Myometrial cell (primary cell): Measurements from ENCODE around the gene MBOAT7. TPM values are rescaled to one million over a fixed set of nuclear protein-coding genes. Genes with fewer than 3 reads are reported as not detected.

Experiments
- total RNA-seq: library from RNA; depleted of rRNA; stranded (reverse); fragments of >200 nt; gene quantifications from 2 replicates; pipeline ENCODE4 v1.2.3, GENCODE V29; 2015

The MBOAT7 gene, protein sequence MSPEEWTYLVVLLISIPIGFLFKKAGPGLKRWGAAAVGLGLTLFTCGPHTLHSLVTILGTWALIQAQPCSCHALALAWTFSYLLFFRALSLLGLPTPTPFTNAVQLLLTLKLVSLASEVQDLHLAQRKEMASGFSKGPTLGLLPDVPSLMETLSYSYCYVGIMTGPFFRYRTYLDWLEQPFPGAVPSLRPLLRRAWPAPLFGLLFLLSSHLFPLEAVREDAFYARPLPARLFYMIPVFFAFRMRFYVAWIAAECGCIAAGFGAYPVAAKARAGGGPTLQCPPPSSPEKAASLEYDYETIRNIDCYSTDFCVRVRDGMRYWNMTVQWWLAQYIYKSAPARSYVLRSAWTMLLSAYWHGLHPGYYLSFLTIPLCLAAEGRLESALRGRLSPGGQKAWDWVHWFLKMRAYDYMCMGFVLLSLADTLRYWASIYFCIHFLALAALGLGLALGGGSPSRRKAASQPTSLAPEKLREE
- 257 and 295 TPM in 2 replicates for total RNA-seq

DNA sequence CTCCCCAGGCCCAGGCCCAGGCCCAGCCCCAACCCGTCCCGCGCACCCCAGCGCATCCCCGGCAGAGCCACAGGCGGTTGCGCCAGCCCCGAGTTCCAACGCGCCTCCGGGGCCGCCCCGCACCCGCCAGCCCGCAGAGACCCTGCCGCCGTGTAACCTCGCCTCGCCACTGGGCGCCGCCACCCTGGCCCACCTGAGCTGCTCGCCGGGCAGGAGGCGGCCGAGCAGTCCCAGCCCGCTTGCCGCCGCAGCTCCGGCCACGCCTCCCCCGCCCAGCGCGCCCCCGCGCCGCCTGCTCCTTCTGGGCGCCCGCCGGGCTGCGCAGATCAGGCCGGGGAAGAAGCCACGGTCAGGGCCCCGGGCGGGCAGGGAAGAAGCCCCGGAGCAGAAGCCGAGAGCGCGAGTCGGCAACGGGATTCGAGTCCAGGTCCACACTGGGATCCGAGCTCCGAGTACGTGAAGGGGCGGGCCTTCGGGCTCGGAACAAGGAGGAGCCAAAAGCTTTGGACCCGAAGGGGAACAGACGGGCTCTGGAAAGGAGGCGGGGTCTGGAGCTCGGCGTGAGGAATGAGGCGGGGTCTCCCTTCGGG is at the start of gene MBOAT7:
Gene MBOAT7, minus strand, starts transcription at position 436 of the 590 bp plus-strand sequence. CDS start 1,072 bp downstream, outside the sequence.

DNA sequence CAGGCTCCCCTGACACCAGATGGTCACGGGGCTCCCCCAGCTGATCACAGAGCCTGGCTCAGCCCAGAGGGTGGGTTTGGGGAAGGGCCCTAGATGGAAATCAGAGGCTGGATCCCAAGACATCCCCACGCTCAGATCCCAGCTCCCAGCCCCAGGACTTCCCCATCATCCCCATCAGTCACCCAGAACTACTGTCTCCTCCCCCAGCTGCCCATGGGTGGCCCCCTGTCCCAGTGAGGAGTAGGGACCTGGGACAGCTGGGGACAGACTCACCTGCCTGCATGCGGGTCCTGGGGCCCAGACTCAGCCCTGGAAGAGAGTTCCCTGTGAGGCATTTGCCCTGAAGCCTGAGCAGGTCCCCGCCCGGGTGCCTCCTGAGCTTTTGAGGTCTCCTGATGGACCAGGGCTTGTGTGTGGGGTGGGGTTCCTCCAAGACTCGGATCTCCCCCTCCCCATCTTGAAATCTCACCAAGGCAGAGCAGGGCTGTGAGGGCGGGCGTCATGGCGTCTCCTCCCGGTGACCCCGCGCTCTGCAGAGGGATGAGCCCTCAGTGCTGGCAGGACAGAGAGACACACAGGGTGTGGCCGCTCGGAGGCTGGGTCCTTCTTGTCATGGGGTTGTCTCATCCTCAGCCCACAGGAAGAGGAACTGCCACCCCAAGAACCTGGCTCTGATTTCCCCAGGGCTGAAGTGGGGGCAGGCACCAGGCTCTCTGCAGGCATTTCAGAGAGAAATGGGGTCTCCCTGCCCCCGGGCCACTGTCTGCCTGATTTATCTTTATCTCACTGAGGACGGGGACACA is 33.3 kb upstream of the MBOAT7 start, which contains the start of gene LILRB3:
Gene LILRB3, minus strand, starts transcription at position 534 of the 803 bp plus-strand sequence. Its CDS starts 31 bp downstream, at position 503.

DNA sequence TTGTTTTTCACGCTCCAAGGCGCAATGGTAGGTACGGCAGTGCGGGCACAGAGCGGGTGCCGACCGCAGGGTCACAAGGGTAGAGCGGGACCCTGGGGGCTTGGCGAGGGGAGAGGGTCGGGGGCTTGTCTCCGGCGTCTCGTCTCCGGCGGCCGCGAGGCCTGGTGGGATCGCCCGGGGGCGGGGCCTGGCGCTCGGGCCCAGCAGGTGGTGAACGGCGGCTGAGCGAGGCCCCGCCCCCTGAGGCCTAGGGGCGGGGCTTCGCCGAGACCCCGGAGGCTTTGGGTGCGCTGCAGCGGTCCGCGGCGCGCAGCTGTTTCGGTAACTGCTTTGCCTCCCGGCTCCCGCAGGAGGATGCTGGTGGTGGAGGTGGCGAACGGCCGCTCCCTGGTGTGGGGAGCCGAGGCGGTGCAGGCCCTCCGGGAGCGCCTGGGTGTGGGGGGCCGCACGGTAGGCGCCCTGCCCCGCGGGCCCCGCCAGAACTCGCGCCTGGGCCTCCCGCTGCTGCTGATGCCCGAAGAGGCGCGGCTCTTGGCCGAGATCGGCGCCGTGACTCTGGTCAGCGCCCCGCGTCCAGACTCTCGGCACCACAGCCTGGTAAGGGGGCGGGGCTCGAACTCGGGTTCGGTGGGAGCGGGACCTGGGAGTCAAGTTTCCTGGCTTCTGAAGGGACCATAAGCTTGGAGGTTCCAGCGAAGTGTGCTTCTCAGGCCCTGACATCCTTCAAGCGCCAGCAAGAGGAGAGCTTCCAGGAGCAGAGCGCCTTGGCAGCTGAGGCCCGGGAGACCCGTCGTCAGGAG is 1.8 kb upstream of the MBOAT7 start, which contains the start of gene TSEN34:
Gene TSEN34, plus strand, starts transcription at position 298 of the 800 bp plus-strand sequence. Its CDS starts 57 bp downstream, at position 355.

DNA sequence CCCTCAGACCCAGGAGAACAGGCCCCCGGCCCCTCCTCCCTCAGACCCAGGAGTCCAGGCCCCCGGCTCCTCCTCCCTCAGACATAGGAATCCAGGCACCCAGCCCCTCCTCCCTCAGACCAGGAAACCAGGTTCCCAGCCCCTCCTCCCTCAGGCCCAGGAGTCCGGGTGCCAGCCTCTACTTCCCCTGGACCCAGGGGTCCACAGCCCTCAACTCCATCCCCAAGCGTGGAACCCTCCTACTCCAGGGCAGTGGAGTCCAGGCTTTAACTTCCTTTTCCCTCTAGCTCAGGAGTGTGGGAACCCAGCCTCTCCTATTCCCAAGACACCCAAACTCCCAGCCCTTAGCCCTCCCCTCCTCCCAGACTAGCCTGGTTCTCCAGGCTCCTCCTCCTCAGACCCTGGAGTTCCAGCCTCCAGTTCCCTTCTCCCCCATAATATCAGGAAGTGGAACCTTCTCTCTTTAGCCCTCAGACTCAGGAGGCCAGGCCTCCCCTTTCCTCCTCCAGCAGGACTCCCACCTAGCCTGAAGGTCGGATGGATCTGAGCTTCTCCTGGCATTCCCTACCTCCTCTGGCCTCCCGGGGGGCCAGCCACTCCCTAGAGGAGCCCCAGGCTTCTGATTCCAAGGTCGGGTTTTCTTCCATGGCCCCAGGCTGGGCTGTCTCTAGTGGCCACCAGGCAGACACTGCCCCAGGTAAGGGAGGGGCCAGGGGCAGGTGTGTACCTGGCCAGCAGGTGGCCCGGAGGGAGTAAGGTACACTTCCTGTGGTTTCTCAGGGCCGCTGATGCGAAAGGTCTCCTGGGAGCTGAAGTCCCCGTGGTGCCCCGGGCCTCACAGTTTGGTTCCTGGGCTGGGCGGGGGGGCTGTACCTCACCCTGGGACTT is 16.7 kb downstream of the MBOAT7 start, which contains the start of gene TMC4:
Gene TMC4, minus strand, starts transcription at position 690 of the 888 bp plus-strand sequence. Its CDS starts 43 bp downstream, at position 647.

DNA sequence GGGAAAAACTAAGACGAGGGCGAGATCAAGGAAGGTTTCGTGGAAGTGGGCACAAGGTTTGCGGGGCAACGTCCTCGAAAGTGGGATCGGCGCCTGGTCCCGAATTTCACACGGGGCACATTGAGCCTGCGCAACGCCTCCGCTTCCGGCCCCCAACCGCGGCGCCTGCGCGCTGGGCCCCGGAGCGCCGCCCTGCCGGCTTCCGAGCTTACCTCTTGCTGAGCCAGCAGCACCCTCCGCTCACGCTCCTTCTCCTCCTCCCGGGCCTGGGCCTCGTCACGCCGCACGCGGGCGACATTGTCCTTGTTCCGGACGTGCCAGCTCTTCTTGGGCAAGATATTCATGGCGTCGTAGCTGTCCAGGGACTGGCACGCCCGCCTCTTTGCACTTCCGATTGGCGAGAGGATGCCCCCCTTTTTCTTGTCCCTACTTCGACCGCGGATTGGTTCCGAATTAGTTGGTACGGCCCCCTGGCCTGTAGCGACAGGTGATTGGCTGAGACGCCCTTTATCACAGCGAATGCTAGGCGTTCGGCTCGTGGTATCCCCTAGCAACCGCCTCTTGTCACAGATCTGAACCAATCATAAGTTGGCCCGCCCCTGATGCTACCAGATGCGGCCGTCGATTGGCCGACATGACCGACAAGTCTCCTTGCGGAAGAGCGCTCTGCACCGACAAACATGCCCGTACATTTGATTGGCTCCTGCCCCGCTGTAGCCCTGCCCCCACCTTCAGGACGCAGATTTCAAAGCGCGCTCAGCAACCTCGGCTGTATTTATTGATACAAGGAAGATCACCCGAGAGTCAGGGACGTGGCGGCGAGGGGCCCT is 29.8 kb downstream of the MBOAT7 start, which contains the start of gene LENG1:
Gene LENG1, minus strand, starts transcription at position 370 of the 830 bp plus-strand sequence. Its CDS starts 26 bp downstream, at position 344.

DNA sequence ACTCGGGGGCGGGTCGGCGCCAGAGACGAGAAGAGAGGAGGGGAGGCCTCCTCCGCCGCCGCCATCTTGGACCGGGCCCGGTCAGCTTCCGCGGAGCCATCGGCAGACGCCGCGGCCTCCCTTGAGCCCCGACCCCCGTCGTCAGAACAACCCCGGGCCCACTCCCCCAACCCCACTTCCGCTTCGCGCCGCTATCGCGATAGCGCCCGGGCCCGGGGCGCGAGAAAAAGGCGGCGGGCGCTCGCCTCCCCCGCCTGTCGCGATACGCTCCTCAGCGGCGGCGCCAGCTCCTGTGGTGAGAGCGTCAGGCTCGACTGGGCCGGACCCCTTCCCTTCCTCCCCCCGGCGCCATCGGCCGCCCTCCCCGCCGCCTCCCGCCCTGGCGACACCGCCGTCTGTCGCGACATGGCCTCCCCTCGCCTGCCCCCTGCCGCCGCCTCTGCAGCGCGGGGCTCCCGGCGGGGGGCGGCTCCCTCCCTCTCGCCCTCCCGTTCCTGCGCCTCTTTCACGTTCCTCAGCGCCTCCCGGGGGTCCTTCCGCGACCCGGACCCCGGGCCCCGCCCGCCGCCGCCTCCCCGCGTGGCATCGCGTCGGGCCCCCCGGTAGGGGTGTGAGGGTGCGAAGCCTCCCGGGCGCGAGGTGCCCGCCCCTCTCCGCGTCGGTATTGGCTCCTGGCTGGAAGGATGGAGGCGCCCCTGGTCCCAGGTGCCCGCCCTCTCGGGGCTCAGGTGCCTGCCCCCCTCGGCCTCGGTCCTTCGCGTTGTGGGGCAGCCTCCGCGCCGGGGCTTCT is 51.5 kb downstream of the MBOAT7 start, which contains the start of gene CNOT3:
Gene CNOT3, plus strand, starts transcription at position 64 of the 790 bp plus-strand sequence. CDS start 5,217 bp downstream, outside the sequence.

Other genes starting within 250 kb of the MBOAT7 start
- under 0.01 TPM in 2 replicates for gene CACNG8, start 226.6 kb downstream of the MBOAT7 start, total RNA-seq
- 0.18 and 1.2 TPM in 2 replicates for gene CACNG6, start 197.9 kb downstream of the MBOAT7 start, total RNA-seq
- gene VSTM1, start 125.7 kb downstream of the MBOAT7 start, total RNA-seq, result not detected in 2 replicates
- not detected in 2 replicates for gene TARM1, start 108.2 kb downstream of the MBOAT7 start, total RNA-seq
- under 0.01 TPM in 1 of 2 replicates, not detected in the other for gene OSCAR, start 88.8 kb downstream of the MBOAT7 start, total RNA-seq
- 10.3 and 42.7 TPM in 2 replicates for gene NDUFA3, start 86.7 kb downstream of the MBOAT7 start, total RNA-seq
- 22.0 and 31.4 TPM in 2 replicates for gene TFPT, start 73.9 kb downstream of the MBOAT7 start, total RNA-seq
- 79.4 and 89.7 TPM in 2 replicates for gene PRPF31, start 73.8 kb downstream of the MBOAT7 start, total RNA-seq
- gene CNOT3, start 51.8 kb downstream of the MBOAT7 start, total RNA-seq, result 10.3 and 26.2 TPM in 2 replicates
- 3.7 and 4.0 TPM in 2 replicates for gene LENG1, start 29.9 kb downstream of the MBOAT7 start, total RNA-seq
- not detected in 2 replicates for gene TMC4, start 16.4 kb downstream of the MBOAT7 start, total RNA-seq
- gene TSEN34, start 1.7 kb upstream of the MBOAT7 start, total RNA-seq, result 126 and 135 TPM in 2 replicates
- gene RPS9, start 11.3 kb upstream of the MBOAT7 start, total RNA-seq, result 2,808 and 2,848 TPM in 2 replicates
- not detected in 2 replicates for gene LILRB3, start 33.4 kb upstream of the MBOAT7 start, total RNA-seq
- not detected in 2 replicates for gene LILRA6, start 53.2 kb upstream of the MBOAT7 start, total RNA-seq
- gene LILRB5, start 67.7 kb upstream of the MBOAT7 start, total RNA-seq, result not detected in 2 replicates
- not detected in 2 replicates for gene LILRB2, start 91.5 kb upstream of the MBOAT7 start, total RNA-seq
- not detected in 2 replicates for gene LILRA5, start 123.6 kb upstream of the MBOAT7 start, total RNA-seq
- not detected in 2 replicates for gene LILRA4, start 149.6 kb upstream of the MBOAT7 start, total RNA-seq
- not detected in 2 replicates for gene LAIR1, start 175.4 kb upstream of the MBOAT7 start, total RNA-seq
- not detected in 2 replicates for gene TTYH1, start 225.9 kb upstream of the MBOAT7 start, total RNA-seq